ENCODE data around the gene VAV2.

Gene VAV2

GRCh38 chr9:133727277-133727875 is 264.7 kb downstream of the VAV2 start (continued):
- TF ChIP-seq POU6F1 (CRISPR knock-in tag; IDR thresholded peaks at IDR 0.05; ENCODE audit: borderline replicate concordance, low read depth): no peak

- peak; percentile 92 for ATAC-seq
- TF ChIP-seq CSRNP3 (CRISPR knock-in tag; IDR thresholded peaks at IDR 0.05): no peak
- no peak for TF ChIP-seq PPARA (CRISPR knock-in tag; IDR thresholded peaks at IDR 0.05; ENCODE audit: borderline replicate concordance)
- TF ChIP-seq PATZ1 (CRISPR knock-in tag; IDR thresholded peaks at IDR 0.05; ENCODE audit: borderline replicate concordance): no peak
- TF ChIP-seq ZNF8 (CRISPR knock-in tag; IDR thresholded peaks at IDR 0.05): no peak
- TF ChIP-seq CSDC2 (CRISPR knock-in tag; IDR thresholded peaks at IDR 0.05): no peak
- TF ChIP-seq TSHZ2 (CRISPR knock-in tag; IDR thresholded peaks at IDR 0.05): no peak
These were observed 265.5 kb downstream of the VAV2 start for GRCh38 chr9:133726401-133727276.

GRCh38 chr9:133725886-133726285 is 266.2 kb downstream of the VAV2 start:
- TF ChIP-seq SNAI2 (CRISPR knock-in tag; IDR thresholded peaks at IDR 0.05) (no peak), TCF4 (CRISPR knock-in tag; IDR thresholded peaks at IDR 0.05; ENCODE audit: borderline replicate concordance) (no peak), ZNF8 (CRISPR knock-in tag; IDR thresholded peaks at IDR 0.05) (no peak), ESRRG (CRISPR knock-in tag; IDR thresholded peaks at IDR 0.05) (no peak)
- no peak for ATAC-seq

- TF ChIP-seq ESRRG (CRISPR knock-in tag; IDR thresholded peaks at IDR 0.05) (no peak), TOX (CRISPR knock-in tag; IDR thresholded peaks at IDR 0.05; ENCODE audit: borderline replicate concordance) (no peak), POU6F1 (CRISPR knock-in tag; IDR thresholded peaks at IDR 0.05; ENCODE audit: borderline replicate concordance, low read depth) (no peak), ZNF8 (CRISPR knock-in tag; IDR thresholded peaks at IDR 0.05) (no peak)
- ATAC-seq: no peak
These were observed 273.4 kb downstream of the VAV2 start for GRCh38 chr9:133718563-133719315.
